ENCODE measurements around the gene GSG1.

DNA sequence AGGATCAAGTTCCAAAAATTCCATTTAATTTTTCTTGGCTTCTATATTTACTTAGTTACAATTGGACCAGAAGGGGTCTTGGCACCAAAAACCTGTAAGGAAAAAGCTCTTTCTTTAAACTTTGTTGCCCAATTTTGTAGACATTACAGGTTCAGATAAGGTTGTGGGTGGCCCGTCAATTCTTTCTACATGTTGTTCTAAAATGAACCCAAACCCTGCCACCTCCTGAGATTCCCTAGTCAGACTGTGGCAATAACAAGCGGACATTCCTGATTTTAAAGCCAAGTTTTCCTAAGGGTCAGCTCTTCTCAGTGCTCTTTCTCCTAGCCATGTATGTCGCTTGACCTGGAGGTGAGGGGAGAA lies 45.0 kb upstream of the GSG1 start:
- no peak for TF ChIP-seq FOXK2 (IDR thresholded peaks at IDR 0.05)
- no peak for TF ChIP-seq ELF4 (IDR thresholded peaks at IDR 0.05)
- no peak for TF ChIP-seq SUZ12 (IDR thresholded peaks at IDR 0.05)
- TF ChIP-seq ARNT (IDR thresholded peaks at IDR 0.05), result no peak
- TF ChIP-seq BHLHE40 (IDR thresholded peaks at IDR 0.05; ENCODE audit: borderline replicate concordance), result no peak
- TF ChIP-seq ZNF384 (IDR thresholded peaks at IDR 0.05), result no peak
- TF ChIP-seq SP1 (IDR thresholded peaks at IDR 0.05), result no peak
- TF ChIP-seq L3MBTL2 (conservative IDR thresholded peaks at IDR 0.05), result no peak
- TF ChIP-seq HDGF (IDR thresholded peaks at IDR 0.05; ENCODE audit: borderline replicate concordance), result no peak
- no peak for TF ChIP-seq FOXM1 (IDR thresholded peaks at IDR 0.05; ENCODE audit: borderline replicate concordance)

Measured in HEK293T (cell line).